ENCODE results near the gene PIEZO2. TPM values are rescaled to one million over a fixed set of nuclear protein-coding genes. Genes with fewer than 3 reads are reported as not detected.
A peak's percentile ranks its signal among the peaks of the same experiment; 100 is the strongest.
"Not testable (repeated sequence)": the region's sequence is repeated elsewhere in the genome, so short reads cannot be mapped to it uniquely, and the experiment has no call there.

Gene PIEZO2
- total RNA-seq, 2 experiments from 2014 or later: not detected

DNA sequence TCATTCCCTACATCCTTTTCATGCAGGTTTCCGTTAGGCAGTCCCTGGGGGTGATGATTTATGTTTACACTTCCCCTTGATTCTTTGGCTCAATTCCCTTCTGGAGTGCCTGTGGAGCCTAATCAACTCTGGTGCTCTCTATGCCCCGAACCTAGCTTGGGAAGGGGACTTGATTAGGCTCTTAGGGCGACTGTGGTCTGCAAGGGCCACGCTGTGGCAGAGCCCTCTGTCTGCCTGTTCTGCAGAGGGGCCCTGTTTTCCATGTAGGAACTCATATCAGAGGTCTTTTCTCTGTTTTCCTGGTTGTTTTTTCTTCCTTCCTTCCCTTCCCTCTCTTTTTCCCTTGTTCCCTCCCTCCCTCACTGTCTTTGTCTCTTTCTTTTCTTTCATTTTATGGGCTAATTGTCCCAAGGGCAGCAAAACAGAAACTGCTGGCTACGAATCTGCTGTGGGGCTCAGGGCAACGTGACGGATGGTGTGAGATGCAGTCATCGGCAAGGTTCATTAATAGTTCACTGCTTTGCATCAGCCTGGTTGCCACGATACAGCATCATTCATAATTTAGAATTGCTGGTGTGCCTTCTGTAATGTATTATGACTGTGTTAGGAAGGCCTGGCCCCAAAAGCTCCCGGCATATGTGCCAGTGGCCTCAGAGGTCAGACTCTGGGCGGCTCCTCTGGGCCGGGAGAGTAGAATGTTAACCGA is 489.0 kb downstream of the PIEZO2 start:
- no peak for ATAC-seq (ENCODE audit: low read depth)
- POLR2A ChIA-PET: no interaction called here
- peaks cover 3% of the 10 kb centered on the region for H3K27me3 Mint-ChIP-seq
- no peak overlapping the region for H3K27ac Mint-ChIP-seq
- no peaks in the 10 kb centered on the region for H3K9me3 Mint-ChIP-seq
- no peak overlapping the region for H3K4me3 Mint-ChIP-seq
- DNase-seq: no peak
- H3K4me1 Mint-ChIP-seq: no peaks in the 10 kb centered on the region
- no peaks in the 10 kb centered on the region for H3K36me3 Mint-ChIP-seq

DNA sequence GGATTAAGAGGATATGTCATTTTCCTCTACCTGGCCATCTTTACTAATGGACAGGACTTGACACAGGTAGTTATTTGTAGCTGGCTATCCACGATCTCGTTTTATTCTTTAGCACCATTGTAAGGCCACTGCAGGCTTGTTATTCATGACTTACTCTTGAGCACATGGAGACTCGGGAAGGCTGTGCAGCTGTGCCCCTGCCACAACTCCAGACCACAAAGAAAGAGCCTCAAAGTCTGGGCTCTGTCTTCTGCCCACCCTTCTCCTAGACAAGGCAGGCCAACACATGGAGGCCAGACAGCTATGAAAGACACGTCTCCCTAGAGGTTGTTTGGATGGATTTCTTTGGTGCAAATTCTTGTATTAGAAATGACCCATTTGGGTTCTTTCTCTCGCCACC is 489.8 kb downstream of the PIEZO2 start:
- no peak for DNase-seq
- no peak for ATAC-seq (ENCODE audit: low read depth)
- Mint-ChIP-seq H3K4me1 (no peaks in the 10 kb centered on the region), H3K27ac (no peak overlapping the region), H3K27me3 (peaks cover 3% of the 10 kb centered on the region), H3K36me3 (no peaks in the 10 kb centered on the region), H3K4me3 (no peak overlapping the region), H3K9me3 (no peaks in the 10 kb centered on the region)
- POLR2A ChIA-PET: no interaction called here

DNA sequence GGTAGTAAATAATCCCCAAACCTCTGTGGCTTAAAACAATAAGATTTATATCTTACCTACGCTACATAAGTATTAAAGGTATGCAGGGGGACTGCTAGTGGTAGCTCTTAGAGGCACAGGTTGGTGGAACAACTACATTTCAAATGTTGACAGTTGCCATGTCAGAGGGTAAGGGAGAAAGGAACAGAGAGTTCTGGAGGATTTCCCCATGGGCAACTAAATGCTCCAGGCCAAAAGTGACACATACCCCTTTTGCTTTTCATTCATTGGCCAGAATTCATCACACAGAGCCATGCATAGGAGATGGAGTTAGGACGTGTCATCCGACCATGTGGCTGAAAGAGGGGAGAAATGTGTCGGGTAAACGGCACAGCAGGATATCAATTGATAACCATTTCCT is 490.4 kb downstream of the PIEZO2 start:
- H3K27me3 Mint-ChIP-seq: peaks cover 3% of the 10 kb centered on the region
- H3K9me3 Mint-ChIP-seq: no peaks in the 10 kb centered on the region
- ATAC-seq (ENCODE audit: low read depth) (no peak), DNase-seq (no peak)
- no peak overlapping the region for H3K4me3 Mint-ChIP-seq
- POLR2A ChIA-PET: no interaction called here
- H3K27ac Mint-ChIP-seq: no peak overlapping the region
- H3K4me1 Mint-ChIP-seq: no peaks in the 10 kb centered on the region
- H3K36me3 Mint-ChIP-seq: no peaks in the 10 kb centered on the region

DNA sequence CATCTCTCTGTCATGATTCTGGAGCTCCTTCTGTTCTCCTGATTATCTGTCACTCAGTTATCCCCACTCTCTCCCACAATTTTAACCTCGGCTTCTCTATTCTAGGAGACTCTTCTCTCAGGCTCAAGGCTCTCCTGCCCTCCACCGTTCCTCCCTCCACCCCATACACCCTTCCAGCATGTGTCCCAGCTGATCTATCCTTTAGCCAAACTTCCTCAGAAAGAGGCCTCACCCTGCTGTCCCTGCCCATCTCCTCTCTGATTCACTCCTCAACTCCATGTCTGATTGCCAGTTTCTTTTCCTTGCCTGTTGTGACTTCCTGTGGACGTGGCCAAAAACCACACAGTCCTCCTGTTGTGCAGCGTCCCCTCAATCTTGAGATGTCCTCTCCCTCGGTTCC is 505.4 kb downstream of the PIEZO2 start:
- H3K9me3 Mint-ChIP-seq; H3K4me3 Mint-ChIP-seq; DNase-seq; H3K36me3 Mint-ChIP-seq; H3K4me1 Mint-ChIP-seq; ATAC-seq (ENCODE audit: low read depth); H3K27ac Mint-ChIP-seq; POLR2A ChIA-PET; H3K27me3 Mint-ChIP-seq: not testable (repeated sequence)

DNA sequence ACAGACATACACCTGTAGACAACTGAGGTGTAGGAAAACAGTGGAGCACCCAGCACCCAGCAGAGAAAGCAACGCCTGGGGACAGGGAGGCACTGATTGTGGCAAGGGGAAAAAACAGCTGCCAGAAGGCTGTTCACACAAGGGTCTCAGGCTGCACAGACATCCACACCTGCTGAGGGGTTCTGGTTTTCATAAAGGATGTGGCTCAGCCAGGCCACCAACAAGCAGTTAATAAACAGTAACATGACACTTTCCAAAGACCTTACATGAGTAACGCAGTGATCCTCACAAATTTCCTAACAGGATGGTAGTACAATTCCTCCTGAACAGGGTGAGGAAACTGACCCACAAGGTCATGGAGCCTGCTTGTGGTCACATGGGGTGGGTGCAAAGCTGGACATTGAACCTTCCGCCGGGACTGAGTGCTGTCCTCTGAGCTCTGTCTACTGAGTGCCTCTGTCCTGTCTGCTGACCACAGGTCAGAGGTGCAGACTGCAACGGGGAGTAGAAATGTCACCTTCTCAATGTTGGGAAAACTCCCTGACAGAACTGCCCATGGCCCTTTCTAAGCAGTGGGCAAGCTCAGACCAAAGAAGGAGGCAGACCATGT is 506.3 kb downstream of the PIEZO2 start:
- H3K27ac Mint-ChIP-seq; H3K36me3 Mint-ChIP-seq; H3K9me3 Mint-ChIP-seq; H3K27me3 Mint-ChIP-seq; ATAC-seq (ENCODE audit: low read depth); H3K4me1 Mint-ChIP-seq; H3K4me3 Mint-ChIP-seq; POLR2A ChIA-PET; DNase-seq: not testable (repeated sequence)

DNA sequence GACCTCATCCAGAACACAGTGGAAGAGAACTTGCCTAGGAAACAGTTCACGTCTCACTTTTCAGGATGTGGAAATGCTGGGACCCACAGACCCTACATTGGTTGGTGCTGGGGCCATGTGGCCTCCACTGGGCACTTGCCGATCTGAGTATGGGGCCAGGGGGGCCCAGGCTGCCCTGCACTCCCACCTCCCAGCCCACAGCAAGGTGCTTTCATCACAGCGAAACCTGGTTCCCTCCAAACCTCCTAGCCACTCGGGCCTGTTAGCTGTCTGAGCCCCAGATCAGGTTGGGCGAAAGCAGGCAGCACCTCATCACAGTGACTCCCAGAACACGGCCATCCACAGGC is 510.9 kb downstream of the PIEZO2 start:
- H3K27ac Mint-ChIP-seq; H3K9me3 Mint-ChIP-seq; ATAC-seq (ENCODE audit: low read depth); H3K4me3 Mint-ChIP-seq; H3K36me3 Mint-ChIP-seq; H3K27me3 Mint-ChIP-seq; H3K4me1 Mint-ChIP-seq; POLR2A ChIA-PET; DNase-seq: not testable (repeated sequence)

DNA sequence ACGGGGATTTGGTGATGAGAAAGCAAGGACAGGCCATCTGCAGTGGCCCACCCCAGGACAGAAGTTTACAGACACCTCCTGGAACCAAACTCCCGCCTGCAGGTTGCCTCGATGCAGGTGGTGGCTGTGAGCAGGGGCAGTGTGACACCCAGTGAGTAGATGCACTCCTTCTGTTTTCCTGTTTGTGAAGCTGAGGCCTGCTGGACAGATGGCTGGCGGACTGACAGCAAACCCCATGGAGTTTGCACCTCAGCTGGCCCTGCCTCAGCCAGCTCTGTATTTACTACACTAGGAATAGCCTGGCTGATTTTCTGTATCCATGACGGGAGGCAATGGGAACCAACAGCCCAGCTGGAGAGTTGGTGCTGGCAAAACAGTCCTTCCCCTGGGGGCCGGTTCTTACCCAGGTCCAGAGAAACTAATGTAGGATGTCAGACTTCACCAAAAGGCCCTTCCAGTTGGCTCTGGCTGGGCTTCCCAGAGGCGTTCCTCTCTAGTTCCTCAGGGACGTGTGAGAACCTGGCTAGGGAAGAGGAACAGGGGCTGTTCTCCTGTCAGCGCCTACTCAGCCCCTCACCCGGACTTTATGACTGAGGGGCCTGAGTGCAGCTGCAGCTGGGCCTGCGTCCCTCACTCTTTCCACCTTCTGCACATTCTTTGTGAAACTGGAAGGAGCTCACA is 511.4 kb downstream of the PIEZO2 start:
- POLR2A ChIA-PET; H3K27me3 Mint-ChIP-seq; H3K4me3 Mint-ChIP-seq; H3K4me1 Mint-ChIP-seq; H3K27ac Mint-ChIP-seq; DNase-seq; H3K36me3 Mint-ChIP-seq; ATAC-seq (ENCODE audit: low read depth); H3K9me3 Mint-ChIP-seq: not testable (repeated sequence)

DNA sequence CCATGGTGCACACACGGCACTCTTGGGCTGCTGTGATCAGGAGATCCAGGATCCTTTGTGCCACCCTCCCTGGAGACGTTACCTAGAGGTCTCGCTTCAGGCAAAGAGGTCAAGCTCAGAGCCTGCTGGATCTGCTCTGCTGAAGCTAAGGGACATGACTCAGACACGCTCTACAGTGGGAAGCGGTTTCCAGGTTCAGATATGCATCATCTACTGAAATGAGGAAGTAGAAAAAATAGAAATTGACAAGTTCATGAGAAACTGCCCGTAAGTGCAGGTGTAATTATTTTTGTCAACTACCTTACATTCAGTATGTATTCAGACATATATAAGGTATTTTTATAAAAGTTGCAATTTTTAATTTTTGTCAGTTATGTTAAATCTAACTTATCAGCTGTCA is 520.3 kb downstream of the PIEZO2 start:
- H3K4me3 Mint-ChIP-seq, DNase-seq, H3K4me1 Mint-ChIP-seq, POLR2A ChIA-PET, H3K27me3 Mint-ChIP-seq, H3K36me3 Mint-ChIP-seq, H3K9me3 Mint-ChIP-seq, H3K27ac Mint-ChIP-seq: not testable (repeated sequence)
- ATAC-seq (ENCODE audit: low read depth): peak; percentile 52

DNA sequence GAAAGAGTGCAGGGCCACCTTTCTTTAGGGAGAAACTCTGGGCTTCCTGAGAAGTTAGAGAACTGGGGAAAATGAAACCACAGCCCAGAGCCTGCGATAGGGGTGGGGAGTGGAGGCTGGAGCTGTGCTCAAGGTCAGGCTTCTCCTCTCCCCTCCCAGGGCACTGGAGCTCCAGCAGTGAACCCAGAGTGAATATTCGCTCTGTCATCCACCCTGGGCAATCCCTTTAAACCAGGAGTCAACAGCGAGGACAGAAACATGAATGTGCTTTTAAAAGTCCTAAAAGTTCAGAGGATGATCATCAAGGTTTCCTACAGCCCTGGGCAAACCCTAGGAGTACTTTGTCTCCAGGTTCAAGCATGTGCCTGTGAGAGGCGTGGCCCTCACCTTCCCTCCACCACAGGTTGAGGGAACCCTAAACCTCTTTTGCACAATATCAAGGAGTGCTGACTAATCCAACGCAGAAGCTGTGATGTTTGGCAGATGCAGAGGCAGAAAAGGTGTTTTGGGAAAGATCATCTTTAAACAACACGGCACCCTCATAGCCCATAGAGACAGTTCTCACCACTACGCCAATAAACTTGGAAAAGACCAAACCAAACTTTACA is 522.7 kb downstream of the PIEZO2 start:
- POLR2A ChIA-PET; H3K4me1 Mint-ChIP-seq; H3K27ac Mint-ChIP-seq; DNase-seq; H3K4me3 Mint-ChIP-seq; H3K27me3 Mint-ChIP-seq; ATAC-seq (ENCODE audit: low read depth); H3K9me3 Mint-ChIP-seq; H3K36me3 Mint-ChIP-seq: not testable (repeated sequence)

DNA sequence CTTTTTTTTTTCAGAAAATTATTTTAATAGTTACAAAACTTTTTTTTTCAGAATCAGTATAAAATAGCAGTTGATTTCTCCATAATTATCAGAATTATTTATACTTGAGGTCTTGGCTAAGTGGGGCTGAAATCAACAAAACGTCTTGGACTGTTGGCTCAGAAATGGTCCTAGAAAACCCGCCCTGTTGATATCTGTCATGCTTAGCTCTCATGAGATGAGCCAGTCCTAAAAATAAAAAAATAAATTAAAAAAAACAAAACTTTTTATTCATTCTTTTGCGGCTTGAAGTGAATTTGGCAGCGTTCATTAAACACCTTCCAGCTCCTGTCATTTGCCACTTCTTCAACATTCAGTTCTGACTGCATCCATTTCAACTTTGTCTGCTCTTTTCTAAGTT is 525.8 kb downstream of the PIEZO2 start:
- H3K9me3 Mint-ChIP-seq; ATAC-seq (ENCODE audit: low read depth); H3K4me3 Mint-ChIP-seq; H3K27ac Mint-ChIP-seq; H3K36me3 Mint-ChIP-seq; POLR2A ChIA-PET; DNase-seq; H3K4me1 Mint-ChIP-seq; H3K27me3 Mint-ChIP-seq: not testable (repeated sequence)

DNA sequence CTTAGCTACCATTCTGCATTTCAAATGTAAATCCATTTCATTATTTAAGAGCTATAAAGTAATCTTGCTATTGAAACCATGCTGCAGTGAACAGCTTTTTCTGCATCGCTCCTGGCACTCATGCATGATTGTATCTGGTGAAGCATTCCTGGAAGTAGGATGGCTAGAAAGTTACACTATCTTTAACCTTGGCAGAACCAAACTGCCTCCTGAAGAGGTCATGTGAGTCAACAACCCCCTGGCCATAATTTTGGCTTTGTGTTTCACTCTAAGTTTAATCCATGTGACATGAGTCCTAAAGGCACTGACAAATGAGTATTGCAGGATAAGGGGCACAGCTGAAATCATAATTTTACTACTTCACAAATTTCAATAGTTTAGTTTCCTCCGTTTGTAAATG is 526.4 kb downstream of the PIEZO2 start:
- H3K36me3 Mint-ChIP-seq; DNase-seq; H3K27ac Mint-ChIP-seq; H3K4me1 Mint-ChIP-seq; H3K27me3 Mint-ChIP-seq; H3K9me3 Mint-ChIP-seq; H3K4me3 Mint-ChIP-seq; ATAC-seq (ENCODE audit: low read depth); POLR2A ChIA-PET: not testable (repeated sequence)

DNA sequence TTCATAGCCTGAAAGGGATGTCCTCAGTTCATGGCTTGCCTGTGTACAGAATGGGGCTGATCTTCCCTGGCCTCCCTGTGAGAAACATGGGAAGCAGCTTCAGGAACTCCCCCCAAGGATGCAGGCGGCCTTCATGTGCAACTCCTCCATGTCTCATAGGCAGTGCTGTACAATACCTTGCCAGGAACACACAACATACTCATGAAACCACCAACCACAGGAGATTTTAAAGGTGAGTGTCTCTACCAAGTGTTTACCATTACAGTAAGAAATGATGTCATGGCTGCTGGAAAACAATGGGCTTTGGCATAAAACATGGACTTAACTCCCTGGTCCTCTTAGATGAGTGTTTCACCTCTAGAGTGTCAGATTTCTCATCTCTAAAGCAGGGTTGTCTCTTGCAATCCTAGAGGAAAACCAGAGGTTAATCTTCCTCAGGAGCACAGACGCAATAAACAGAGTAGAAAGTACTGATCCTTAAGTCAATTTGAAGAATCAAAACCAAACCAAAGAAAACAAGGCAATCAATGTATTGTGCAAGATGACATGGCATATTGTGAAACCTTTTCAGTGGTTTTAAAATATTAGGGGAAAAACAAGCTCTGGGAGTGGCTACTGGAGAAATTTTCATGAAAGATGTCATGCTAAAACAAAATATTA is 528.6 kb downstream of the PIEZO2 start:
- not testable (repeated sequence) for DNase-seq, H3K4me3 Mint-ChIP-seq, H3K4me1 Mint-ChIP-seq

More for the DNA sequence above, 528.6 kb downstream of the PIEZO2 start:
- POLR2A ChIA-PET; ATAC-seq (ENCODE audit: low read depth); H3K36me3 Mint-ChIP-seq; H3K27ac Mint-ChIP-seq; H3K27me3 Mint-ChIP-seq; H3K9me3 Mint-ChIP-seq: not testable (repeated sequence)
